HG02588 (cell line): ENCODE measurements around the gene UMOD.

Experiments used
- ATAC-seq: cut with Tn5 transposase; IDR thresholded peaks from one replicate; pipeline ENCODE4 v1.9.1; 2021; ENCODE audit warnings: mild to moderate bottlenecking, moderate library complexity; ENCODE audit not compliant: unreplicated experiment

The UMOD gene

GRCh38 chr16:20352615-20353014 is at the start of gene UMOD:
UMOD (minus strand) TSS chr16:20352715; CDS start chr16:20350737, 1,978 bp downstream.
- ATAC-seq: no peak

GRCh38 chr16:20401475-20402016 is 49.0 kb upstream of the UMOD start:
- ATAC-seq: no peak

GRCh38 chr16:20401066-20401465 is 48.6 kb upstream of the UMOD start:
- no peak for ATAC-seq

GRCh38 chr16:20399185-20399584 is 46.7 kb upstream of the UMOD start:
- ATAC-seq: no peak

- no peak for ATAC-seq
Observed at GRCh38 chr16:20398603-20399002, 46.1 kb upstream of the UMOD start.

GRCh38 chr16:20397468-20398074 is 45.1 kb upstream of the UMOD start:
- ATAC-seq: no peak

- ATAC-seq: no peak
Observed at GRCh38 chr16:20396846-20397467, 44.4 kb upstream of the UMOD start.

GRCh38 chr16:20395946-20396345 is 43.4 kb upstream of the UMOD start:
- no peak for ATAC-seq

GRCh38 chr16:20393801-20394577 is 41.5 kb upstream of the UMOD start:
- no peak for ATAC-seq

- ATAC-seq: no peak
Observed at GRCh38 chr16:20391045-20391444, 38.5 kb upstream of the UMOD start.

GRCh38 chr16:20388854-20389253 is 36.3 kb upstream of the UMOD start:
- no peak for ATAC-seq

- no peak for ATAC-seq
Observed at GRCh38 chr16:20387978-20388377, 35.5 kb upstream of the UMOD start.

- no peak for ATAC-seq
Observed at GRCh38 chr16:20385844-20386832, 33.6 kb upstream of the UMOD start.

- ATAC-seq: no peak
Observed at GRCh38 chr16:20383106-20384029, 30.9 kb upstream of the UMOD start.

- no peak for ATAC-seq
Observed at GRCh38 chr16:20382202-20382948, 29.9 kb upstream of the UMOD start.

GRCh38 chr16:20380782-20381181 is 28.3 kb upstream of the UMOD start:
- ATAC-seq: no peak

GRCh38 chr16:20377181-20377580 is 24.7 kb upstream of the UMOD start:
- no peak for ATAC-seq

GRCh38 chr16:20372701-20373100 is 20.2 kb upstream of the UMOD start:
- no peak for ATAC-seq
